Natural killer cell (primary cell): ENCODE data around the gene ZNF317. TPM values are rescaled to one million over a fixed set of nuclear protein-coding genes. Genes with fewer than 3 reads are reported as not detected.

Experiments
- ATAC-seq, 3 donors: fragments of 150-1000 bp in 2 of 3; fragments of 200-7000 bp in 1 of 3; cut with Tn5 transposase; 1 replicate in 1 of 3; 2 replicates in 2 of 3; pipeline ENCODE4 v1.10.0; 2021; ENCODE audit warnings: mild to moderate bottlenecking in 2 of 3, moderate library complexity in 2 of 3
- DNase-seq, 2 donors: peaks; one replicate each; pipeline versions ENCODE4 v3.0.0 to v3.0.0-alpha.2; 2013 to 2021; ENCODE audit warnings: mixed read lengths in 1 of 2
- H3K27ac ChIP-seq: one replicate; pipeline ENCODE4 v1.5.1; 2013; ENCODE audit warnings: mild to moderate bottlenecking, low read length
- H3K27me3 ChIP-seq: one replicate; pipeline ENCODE4 v1.6.1; 2013; ENCODE audit warnings: low read length; ENCODE audit not compliant: control insufficient read depth, insufficient read depth
- H3K36me3 ChIP-seq: one replicate; pipeline ENCODE4 v1.6.1; 2013; ENCODE audit warnings: low read length; ENCODE audit not compliant: control insufficient read depth, insufficient read depth
- H3K4me1 ChIP-seq: one replicate; pipeline ENCODE4 v1.6.1; 2013; ENCODE audit warnings: low read length; ENCODE audit not compliant: control insufficient read depth, insufficient read depth
- H3K4me3 ChIP-seq: one replicate; pipeline ENCODE4 v1.5.1; 2013; ENCODE audit warnings: low read length
- H3K9me3 ChIP-seq: one replicate; pipeline ENCODE4 v1.6.1; 2013; ENCODE audit warnings: low read length; ENCODE audit not compliant: control insufficient read depth, insufficient read depth
- H3K27ac Mint-ChIP-seq, 2 donors: one replicate each; pipeline ENCODE4 v1.8.0; 2022; ENCODE audit warnings: mild to moderate bottlenecking in 2 of 2, mixed read lengths in 2 of 2, moderate library complexity in 1 of 2
- H3K27me3 Mint-ChIP-seq, 2 donors: one replicate each; pipeline ENCODE4 v1.8.0; 2022; ENCODE audit warnings: low read depth in 2 of 2, mixed read lengths in 2 of 2
- H3K36me3 Mint-ChIP-seq: one replicate; pipeline ENCODE4 v1.8.0; 2022; ENCODE audit warnings: mixed read lengths
- H3K4me1 Mint-ChIP-seq, 2 donors: one replicate each; pipeline ENCODE4 v1.8.0; 2022; ENCODE audit warnings: mixed read lengths in 2 of 2
- H3K4me3 Mint-ChIP-seq: one replicate; pipeline ENCODE4 v1.8.0; 2022; ENCODE audit warnings: mild to moderate bottlenecking, moderate library complexity, mixed read lengths
- H3K9me3 Mint-ChIP-seq, 2 donors: one replicate each; pipeline ENCODE4 v1.8.0; 2022; ENCODE audit warnings: mixed read lengths in 2 of 2
- CTCF ChIP-seq: fragments of 200-600 bp; IDR thresholded peaks from one replicate; pipeline ENCODE4 v1.8.0; 2022; ENCODE audit warnings: antibody characterized with exemption
- WGBS: methylation state at CpG from one replicate; pipeline ENCODE4 v1.1.7; 2013; ENCODE audit warnings: missing lambda C conversion rate; ENCODE audit not compliant: insufficient coverage; 5-methylcytosine and 5-hydroxymethylcytosine counted together
- intact Hi-C: fragments of 100-400 bp; cut with micrococcal nuclease; formaldehyde crosslinking; loops from one replicate; pipeline ENCODE4 v1.14.2; 2022
- total RNA-seq, 4 donors: library from RNA; stranded (reverse); fragments of 120-200 nt in 1 of 4; gene quantifications; one replicate each; pipeline versions ENCODE4 v1.2.3 to v1.2.4, GENCODE V29; 2013 to 2022

The ZNF317 gene
- total RNA-seq, 3 donors from 2014 or later (not counting 1 experiment from before 2014, with no cell fraction given): 78.0 to 91.2 (median 82.8) TPM

- no peaks in the 10 kb centered on the region for H3K4me1 ChIP-seq
- H3K4me3 Mint-ChIP-seq: no peak within 1 kb of the TSS
- no peak for ATAC-seq
- 96% methylated on average over 2 of the region's 2 CpGs for WGBS
- TF ChIP-seq CTCF: no peak
- H3K36me3 ChIP-seq: no peaks in the 10 kb centered on the region
- no peaks in the 10 kb centered on the region for H3K9me3 ChIP-seq
- no peak within 1 kb of the TSS for H3K4me3 ChIP-seq
- no peak for DNase-seq
- no peaks in the 10 kb centered on the region for H3K36me3 Mint-ChIP-seq
- H3K27ac ChIP-seq: no peak within 1 kb of the TSS
- intact Hi-C loops: no loop called here
- no peak within 1 kb of the TSS for H3K27ac Mint-ChIP-seq
- H3K27me3 ChIP-seq: peaks cover 2% of the 10 kb centered on the region
- no peaks in the 10 kb centered on the region for H3K4me1 Mint-ChIP-seq
- H3K9me3 Mint-ChIP-seq: no peaks in the 10 kb centered on the region
- peaks cover 13 to 14% of the 10 kb centered on the region in 2 donors for H3K27me3 Mint-ChIP-seq
These were observed 24.8 kb upstream of the ZNF317 start, which contains the start of gene OR7G1 for GRCh38 chr19:9115307-9115813. TSS of gene OR7G1 (minus strand) at chr19:9115763. CDS start at chr19:9115763, 0 bp downstream.

- H3K4me1 Mint-ChIP-seq: no peaks in the 10 kb centered on the region
- Histone ChIP-seq H3K9me3 (no peaks in the 10 kb centered on the region), H3K27ac (no peak overlapping the region), H3K36me3 (no peaks in the 10 kb centered on the region), H3K4me3 (no peak overlapping the region), H3K27me3 (peaks cover 2% of the 10 kb centered on the region), H3K4me1 (no peaks in the 10 kb centered on the region)
- WGBS: 79% methylated on average over 4 of the region's 5 CpGs
- peaks cover 14 to 21% of the 10 kb centered on the region in 2 donors for H3K27me3 Mint-ChIP-seq
- ATAC-seq (no peak), DNase-seq (no peak)
- no peak overlapping the region for H3K27ac Mint-ChIP-seq
- no peaks in the 10 kb centered on the region for H3K9me3 Mint-ChIP-seq
- no peaks in the 10 kb centered on the region for H3K36me3 Mint-ChIP-seq
- intact Hi-C loops: no loop called here
- no peak for TF ChIP-seq CTCF
- H3K4me3 Mint-ChIP-seq: no peak overlapping the region
These were observed 23.6 kb upstream of the ZNF317 start for GRCh38 chr19:9116547-9116946.

DNA sequence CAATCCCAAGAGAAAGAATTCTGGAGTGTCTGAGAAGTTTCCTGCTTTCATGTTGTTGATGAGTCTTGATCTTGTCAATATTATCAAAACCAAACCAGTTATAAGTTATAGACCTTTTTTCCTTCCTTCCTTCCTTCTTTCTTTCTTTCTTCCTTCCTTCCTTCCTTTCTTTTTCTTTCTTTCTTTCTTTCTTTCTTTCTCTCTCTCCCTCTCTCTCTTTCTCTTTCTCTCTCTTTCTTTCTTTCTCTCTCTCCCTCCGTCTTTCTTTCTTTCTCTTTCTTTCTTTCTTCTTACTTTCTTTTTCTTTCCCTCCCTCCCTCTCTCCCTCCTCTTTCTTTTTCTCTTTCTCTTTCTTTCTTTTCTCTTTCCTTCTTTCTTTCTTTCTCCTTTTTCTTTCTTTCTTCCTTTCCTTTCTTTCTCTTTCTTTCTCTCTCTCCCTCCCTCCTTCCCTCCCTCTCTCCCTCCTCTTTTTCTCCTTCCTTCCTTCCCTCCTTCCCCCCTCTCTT lies 13.2 kb upstream of the ZNF317 start, which contains the start of gene OR7G3:
Gene OR7G3, minus strand, starts transcription at position 51 of the 506 bp plus-strand sequence. Its CDS starts 0 bp downstream, at position 51.
- H3K27ac Mint-ChIP-seq: no peak within 1 kb of the TSS
- no peak within 1 kb of the TSS for H3K4me3 Mint-ChIP-seq
- Histone ChIP-seq H3K36me3 (no peaks in the 10 kb centered on the region), H3K9me3 (no peaks in the 10 kb centered on the region), H3K27me3 (peaks cover 4% of the 10 kb centered on the region), H3K4me3 (no peak within 1 kb of the TSS), H3K4me1 (no peaks in the 10 kb centered on the region), H3K27ac (no peak within 1 kb of the TSS)
- peaks cover 0 to 8% of the 10 kb centered on the region in 2 donors for H3K4me1 Mint-ChIP-seq
- H3K9me3 Mint-ChIP-seq: no peaks in the 10 kb centered on the region
- no peak for TF ChIP-seq CTCF
- WGBS: 78% methylated on average over 1 of the region's 1 CpG
- peaks cover 15 to 29% of the 10 kb centered on the region in 2 donors for H3K27me3 Mint-ChIP-seq
- ATAC-seq (no peak), DNase-seq (no peak)
- intact Hi-C loops: no loop called here
- no peaks in the 10 kb centered on the region for H3K36me3 Mint-ChIP-seq

DNA sequence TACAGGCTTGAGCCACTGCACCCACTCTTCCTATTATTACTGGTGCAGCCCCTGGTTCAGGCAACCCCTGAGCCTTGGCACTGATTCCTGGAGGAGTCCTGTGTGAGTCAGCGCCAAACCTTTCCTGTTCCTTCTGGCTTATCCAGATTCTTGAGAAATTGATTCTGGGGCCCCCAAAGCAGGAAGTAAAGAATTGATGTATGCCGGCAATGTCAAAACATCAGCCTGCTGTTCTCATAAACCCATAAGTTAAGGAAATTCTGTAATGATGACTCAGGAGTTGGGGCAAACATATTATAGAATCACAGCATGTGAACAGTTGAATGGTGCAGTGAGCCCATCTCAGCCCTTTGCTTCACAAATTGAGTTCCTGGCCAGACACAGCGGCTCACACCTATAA lies 12.0 kb upstream of the ZNF317 start:
- Mint-ChIP-seq H3K36me3 (no peaks in the 10 kb centered on the region), H3K27ac (no peak overlapping the region), H3K4me3 (no peak overlapping the region), H3K9me3 (no peaks in the 10 kb centered on the region), H3K4me1 (peaks cover 0 to 8% of the 10 kb centered on the region in 2 donors), H3K27me3 (peaks cover 15 to 27% of the 10 kb centered on the region in 2 donors)
- no peaks in the 10 kb centered on the region for H3K4me1 ChIP-seq
- H3K27me3 ChIP-seq: peaks cover 4% of the 10 kb centered on the region
- H3K36me3 ChIP-seq: no peaks in the 10 kb centered on the region
- no peak overlapping the region for H3K4me3 ChIP-seq
- intact Hi-C loops: no loop called here
- H3K27ac ChIP-seq: no peak overlapping the region
- no peak for TF ChIP-seq CTCF
- DNase-seq (no peak), ATAC-seq (no peak)
- H3K9me3 ChIP-seq: no peaks in the 10 kb centered on the region
- 44% methylated on average over 3 of the region's 3 CpGs for WGBS
